PC-9 (cell line): Measurements from ENCODE around the gene SKAP2.

Experiments used
- CTCF ChIP-seq: fragments of 200-600 bp; sonication (generic); conservative IDR thresholded peaks from 2 replicates; pipeline ENCODE4 v1.6.1; 2017; ENCODE audit warnings: mixed run types, antibody characterized with exemption, mild to moderate bottlenecking, moderate library complexity
- EZH2 ChIP-seq: fragments of 200-600 bp; sonication (generic); IDR thresholded peaks from 2 replicates; pipeline ENCODE4 v1.8.0; 2017; ENCODE audit warnings: antibody characterized with exemption, low read depth

DNA sequence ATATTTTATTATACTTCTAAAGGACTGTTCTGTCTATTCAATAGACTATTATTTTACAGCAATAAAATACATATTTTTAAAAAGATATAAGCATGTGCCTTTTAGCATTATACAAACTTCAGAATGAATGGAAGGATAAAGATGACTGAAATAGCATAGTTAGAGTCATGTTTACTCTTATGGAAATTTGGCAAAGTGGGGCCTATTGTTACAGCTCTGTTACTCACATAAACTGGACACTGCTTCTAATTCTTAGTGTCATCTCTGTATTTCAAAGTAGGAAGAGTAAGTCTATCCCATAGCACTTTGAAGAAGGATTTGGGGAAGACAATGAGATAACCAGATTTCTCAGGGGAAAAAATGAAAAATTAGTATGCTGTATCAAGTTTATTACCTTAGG is 168.2 kb downstream of the SKAP2 start:
- TF ChIP-seq CTCF, result no peak
- no peak for TF ChIP-seq EZH2
